ENCODE measurements around the gene PPP2R5A.

The PPP2R5A gene

DNA sequence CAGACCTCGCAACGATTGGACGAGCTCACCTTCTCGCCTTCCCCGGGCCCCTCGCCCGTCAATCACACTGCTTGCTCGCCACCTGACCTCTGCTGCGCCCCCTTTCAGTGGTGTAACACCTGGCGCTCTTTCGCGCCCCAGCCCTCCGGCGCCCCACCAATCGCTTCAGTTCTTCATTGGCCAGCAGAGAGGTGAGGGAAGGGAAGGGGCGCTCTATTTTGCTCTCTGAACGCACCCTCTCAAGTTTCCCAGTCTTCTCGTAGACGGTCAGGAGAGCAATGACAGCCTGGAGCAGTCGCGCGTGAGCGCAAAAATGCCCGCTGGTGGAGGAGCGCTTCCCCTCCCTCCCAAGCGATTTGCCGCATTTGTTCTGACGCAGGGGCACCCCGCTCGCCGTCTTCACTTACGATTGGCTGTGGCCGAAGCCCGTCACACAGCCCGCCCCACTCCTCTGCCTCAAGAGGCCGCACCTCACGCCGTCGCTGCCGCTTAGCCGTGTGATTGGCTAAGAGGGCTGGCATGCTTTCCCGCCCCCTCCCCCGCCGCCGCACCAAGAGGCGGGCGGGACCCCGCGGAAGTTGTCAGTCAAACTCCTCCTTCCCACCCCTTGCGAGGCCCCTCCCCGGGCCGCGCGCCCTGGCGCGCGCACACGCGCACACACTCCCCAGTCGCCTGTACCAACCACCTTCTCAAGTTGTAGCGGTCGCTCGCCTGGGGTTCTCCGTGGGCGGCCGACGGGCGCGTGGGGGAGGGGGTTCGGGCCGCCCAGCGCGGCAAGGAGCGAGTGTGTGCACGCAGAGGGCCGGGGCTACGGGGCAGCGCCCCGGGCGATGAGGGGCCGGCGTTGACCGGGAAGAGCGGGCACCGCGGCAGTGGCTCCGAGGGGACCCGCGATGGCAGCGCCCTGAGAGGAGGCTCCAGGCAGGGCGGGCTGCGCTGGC lies at the start of gene PPP2R5A:
Gene PPP2R5A, plus strand, starts transcription at position 667 of the 941 bp plus-strand sequence. CDS start 701 bp downstream, outside the sequence.
- peak; percentile 96 to 97 for DNase-seq

DNA sequence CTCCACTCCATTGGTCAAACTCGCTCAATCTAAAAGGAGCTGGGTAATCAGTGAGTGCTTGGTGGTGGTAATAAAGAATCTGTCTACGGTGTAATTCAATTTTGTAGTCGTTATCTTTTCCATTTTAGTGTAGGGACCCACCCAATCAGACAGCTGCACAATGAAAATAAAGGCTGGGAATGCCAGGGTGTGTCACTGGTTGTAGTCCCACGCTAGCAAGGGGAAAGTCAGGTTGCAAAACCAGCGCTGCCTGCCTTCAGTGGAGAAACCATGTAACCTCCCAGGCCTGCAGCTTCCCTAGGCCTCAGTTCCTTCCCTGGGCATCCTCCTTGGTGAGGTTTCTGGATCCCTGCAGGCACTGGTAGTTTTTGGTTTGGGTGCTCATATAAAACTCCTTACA lies 49.4 kb upstream of the PPP2R5A start:
- DNase-seq, result no peak

GRCh38 chr1:212236664-212237220 lies 48.5 kb upstream of the PPP2R5A start:
- DNase-seq, result no peak

- no peak for DNase-seq
These were observed 47.6 kb upstream of the PPP2R5A start for GRCh38 chr1:212237651-212238050.

DNA sequence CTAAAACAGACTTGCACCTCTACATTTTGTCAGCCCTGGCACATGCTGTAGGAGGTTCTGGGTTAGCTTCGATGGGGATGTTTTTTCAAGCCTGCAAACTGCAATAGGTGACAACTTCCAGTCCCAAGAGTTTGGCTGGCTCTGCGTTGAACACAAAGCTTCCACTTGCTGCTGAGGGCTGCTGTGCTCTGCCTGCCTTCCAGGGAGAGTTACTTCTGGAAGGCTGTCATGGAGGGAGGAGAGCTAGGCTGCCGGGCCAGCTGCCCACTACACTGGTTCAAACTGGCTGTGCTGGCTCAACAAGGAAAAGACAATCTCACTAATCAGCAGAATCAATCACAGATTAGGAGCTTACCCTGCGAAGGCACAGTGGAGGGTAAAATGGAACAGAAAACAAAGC lies 46.7 kb upstream of the PPP2R5A start:
- no peak for DNase-seq

DNA sequence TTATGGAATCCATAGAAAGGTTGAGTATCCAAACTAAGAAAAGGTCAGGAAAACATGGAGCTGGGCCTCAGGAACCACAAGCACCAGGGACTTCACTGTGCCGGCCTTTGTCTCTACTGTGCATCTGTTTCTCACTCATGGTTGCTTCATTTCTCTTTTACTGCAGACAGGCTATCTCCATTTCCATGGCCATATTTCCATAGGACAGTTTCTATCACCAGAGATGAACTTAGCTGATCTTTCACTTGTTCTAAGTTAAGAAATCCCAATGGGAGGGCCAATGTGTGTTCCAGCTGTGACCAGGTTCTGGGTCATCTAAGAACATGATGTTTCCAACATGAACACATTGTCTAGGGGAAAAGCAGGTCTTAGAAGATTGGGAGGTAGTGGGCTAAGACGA lies 43.7 kb upstream of the PPP2R5A start:
- no peak for DNase-seq

DNA sequence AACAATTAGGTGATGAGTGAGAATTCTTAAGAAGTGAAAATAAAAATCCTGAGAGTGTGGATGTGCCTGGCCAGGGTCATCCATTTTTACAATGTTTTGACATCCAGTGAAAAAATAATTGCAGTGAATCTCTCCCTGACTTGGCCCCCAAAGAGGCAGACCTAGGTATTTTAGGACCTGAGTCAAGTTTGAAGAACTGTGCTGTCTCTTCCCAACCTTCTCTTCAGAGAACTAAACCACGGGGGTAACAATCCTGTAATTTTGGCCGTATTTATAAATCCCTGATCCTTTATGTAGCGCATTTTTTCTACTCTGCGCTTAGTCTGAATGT lies 43.3 kb upstream of the PPP2R5A start:
- no peak for DNase-seq

DNA sequence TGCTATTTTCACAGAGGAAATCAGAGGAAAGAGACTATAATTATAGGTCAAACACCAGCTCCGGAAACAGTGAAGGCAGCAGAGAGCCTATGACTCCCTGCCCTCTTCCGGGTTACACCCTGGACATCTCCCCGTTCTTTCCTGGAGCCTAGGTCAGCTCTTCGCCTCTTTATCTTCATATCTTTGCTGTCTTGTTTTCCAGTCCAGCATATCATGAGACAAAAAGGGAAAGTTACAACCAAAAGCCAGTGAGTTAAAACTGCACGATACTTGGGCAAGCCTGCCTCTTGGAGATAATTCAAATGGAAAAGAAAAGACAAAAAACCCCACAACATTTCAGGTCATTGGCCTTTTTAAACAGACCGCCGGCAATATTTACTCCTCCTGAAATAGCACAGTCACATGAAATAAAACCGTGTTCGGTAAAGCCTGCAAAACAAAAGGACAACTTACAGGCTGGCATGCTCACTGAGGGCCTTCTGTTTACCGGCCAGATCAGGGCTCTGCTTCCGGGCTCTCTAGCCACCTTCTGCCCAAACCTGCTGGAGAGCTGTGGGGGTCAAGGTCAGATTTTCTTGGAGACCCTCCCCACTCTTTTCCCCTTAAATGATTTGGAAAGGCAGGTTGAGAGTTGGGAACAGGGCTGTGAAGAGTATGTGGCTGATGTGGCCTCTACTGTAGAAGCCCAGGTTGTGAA lies 42.8 kb upstream of the PPP2R5A start:
- DNase-seq, result no peak

- DNase-seq, result no peak
These were observed 42.3 kb upstream of the PPP2R5A start for GRCh38 chr1:212242985-212243308.

DNA sequence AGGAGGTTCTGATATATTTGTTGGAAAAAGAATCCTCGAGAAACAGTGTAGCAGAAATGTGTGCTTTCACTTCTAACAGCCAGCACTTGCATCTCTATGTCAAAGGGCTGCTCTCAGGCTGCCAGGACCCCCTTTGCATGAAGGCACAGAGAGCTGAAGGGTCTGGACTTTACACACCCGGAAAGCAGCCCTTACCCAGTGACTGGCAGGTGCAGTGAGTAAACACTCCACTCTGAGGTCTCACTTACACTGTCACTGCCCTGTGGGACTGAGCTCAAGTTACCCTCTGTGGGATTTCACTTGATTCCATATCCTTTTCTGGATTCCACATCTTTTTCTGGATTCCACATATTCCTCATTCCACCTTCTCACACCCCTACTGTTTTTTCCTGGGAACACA lies 40.8 kb upstream of the PPP2R5A start:
- DNase-seq, result no peak

- DNase-seq, result no peak
These were observed 38.0 kb upstream of the PPP2R5A start for GRCh38 chr1:212247179-212247721.

GRCh38 chr1:212247988-212248387 lies 37.2 kb upstream of the PPP2R5A start:
- no peak for DNase-seq

GRCh38 chr1:212254853-212255363 lies 30.3 kb upstream of the PPP2R5A start:
- no peak for DNase-seq

DNA sequence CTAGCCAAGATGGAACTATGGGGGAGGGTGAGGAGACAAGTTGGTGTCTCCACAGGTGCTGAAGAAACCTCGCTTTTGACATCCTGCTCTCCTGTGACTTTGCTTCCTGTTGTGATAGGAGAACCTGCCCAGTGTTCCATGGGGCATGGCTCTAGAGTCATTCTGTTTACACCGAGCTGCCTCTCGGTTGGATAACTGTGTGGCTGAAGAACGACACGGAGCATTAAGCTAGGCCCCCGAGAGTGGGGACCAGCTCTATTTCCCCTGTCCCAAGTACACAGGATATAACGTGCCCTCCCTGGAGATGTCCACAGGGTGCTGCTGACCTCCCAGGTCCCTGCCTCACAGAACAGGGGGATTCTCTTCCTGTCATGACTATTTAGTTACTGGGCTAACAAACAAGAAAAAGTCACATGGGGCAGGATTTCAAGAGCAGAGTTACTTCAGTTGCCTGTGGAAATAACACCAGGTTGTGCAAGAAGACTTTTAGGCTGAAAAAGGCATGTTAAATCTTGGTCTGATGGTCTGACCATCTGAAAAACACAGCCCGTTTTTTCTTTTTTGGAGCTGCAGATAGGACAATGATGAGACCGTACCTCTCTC lies 29.4 kb upstream of the PPP2R5A start:
- no peak for DNase-seq

GRCh38 chr1:212256369-212256768 lies 28.8 kb upstream of the PPP2R5A start:
- DNase-seq, result no peak

DNA sequence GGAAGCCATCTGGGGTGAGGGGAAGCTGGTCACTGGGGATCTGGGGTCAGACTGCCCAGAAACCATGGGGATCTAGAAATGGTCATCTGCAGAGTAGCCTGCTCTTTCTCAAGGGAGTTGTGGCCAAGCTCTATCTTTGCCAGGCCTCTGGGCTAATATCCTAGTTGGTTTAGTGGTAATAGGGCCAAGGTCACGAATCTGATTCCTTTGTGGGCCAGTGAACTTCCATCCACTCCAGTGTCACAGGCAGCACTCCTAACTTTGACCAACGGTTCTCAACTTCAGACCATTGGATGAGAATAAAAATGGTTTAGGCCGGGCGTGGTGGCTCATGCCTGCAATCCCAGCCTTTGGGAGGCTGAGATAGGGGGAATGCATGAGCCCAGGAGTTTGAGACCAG lies 28.1 kb upstream of the PPP2R5A start:
- DNase-seq, result no peak

- no peak for DNase-seq
These were observed 25.3 kb upstream of the PPP2R5A start for GRCh38 chr1:212259693-212260480.

DNA sequence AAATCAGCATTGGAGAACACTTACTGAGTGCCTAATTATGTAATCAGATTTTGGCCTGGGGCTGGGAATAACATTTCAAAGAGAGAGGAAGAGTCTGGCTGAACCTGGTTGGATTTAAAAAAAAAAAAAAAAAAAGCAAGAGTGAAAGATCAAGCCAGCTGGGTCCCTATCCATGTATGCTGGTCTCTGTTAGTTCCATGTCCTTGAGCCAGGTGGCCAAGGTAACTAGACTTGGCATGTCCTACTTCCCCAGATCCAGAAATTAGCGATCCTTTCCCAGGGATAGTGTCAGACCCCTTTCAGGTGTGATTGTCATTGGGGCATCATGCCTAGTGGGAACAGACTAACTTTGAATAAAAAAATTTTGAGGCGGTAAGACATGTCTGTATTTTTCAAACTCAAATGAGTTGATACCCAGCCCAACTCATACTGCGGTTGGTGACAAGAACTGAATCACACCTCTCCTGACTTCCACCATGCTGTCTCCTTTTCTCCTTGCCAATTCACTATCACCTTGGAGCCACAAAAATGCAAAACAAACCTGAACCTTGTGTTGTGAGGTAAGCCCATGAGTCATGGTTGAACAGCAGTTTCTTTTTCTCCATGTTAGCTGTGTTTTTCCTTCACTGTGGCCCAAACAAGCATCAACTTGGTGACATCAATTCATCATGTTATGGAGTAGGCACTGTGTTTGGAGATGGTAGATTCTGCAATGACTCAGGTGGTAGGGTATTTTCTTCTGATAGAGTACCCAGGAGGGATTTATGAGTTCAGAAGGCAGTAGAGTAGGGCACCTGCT lies 24.5 kb upstream of the PPP2R5A start:
- no peak for DNase-seq

DNA sequence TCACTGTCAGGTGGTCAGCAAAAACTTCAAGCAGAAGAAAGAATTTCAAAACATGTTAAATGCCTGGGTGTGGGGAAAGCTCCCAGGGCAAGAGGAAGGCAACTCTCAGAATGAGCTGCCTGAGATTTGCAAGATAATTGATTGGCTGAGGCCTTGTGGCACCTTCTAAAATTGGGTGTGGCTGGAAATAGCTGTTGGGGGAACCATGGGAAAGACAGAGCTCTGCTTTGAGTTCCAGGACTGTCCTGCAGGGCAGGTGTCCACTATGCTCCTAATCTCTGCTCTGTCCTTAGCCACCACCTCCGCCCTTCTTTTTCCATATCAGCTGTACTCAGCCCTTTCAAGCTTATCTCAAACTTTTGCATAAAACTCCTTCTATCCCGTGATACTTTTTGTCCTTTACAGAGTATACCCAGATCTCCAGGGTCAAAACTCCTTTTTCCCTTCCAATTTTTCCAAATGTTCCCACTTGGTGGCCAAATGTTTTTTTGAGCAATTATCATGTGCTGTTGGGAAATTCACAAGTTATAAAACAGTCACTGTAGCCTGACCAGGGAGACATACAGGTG lies 23.8 kb upstream of the PPP2R5A start:
- DNase-seq, result no peak

- DNase-seq, result no peak
These were observed 18.2 kb upstream of the PPP2R5A start for GRCh38 chr1:212267017-212267416.

DNA sequence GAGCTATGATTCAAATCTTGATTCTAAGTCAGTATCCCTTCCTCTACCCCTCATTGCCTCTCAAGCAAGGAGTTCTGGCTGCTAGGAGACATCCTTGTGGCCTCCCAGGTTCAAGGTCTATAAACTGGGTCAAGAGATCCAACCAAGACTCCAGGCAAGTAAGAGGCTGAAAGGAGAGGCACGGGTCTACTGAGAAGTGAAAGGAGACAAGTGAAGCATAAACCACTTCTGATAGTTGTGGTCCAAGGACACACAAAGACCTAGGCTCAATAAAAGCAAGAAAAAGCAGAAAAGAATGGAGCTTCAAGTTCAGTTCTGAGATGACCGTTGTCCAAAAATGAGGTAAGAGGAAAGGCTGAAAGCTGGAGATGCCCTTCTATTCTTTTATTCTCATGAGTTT lies 17.8 kb upstream of the PPP2R5A start:
- no peak for DNase-seq

Data from NCI-H1930 (cell line).